Smooth muscle cell of trachea (primary cell): ENCODE data around the gene LEUTX. TPM values are rescaled to one million over a fixed set of nuclear protein-coding genes. Genes with fewer than 3 reads are reported as not detected.

Experiments used
- total RNA-seq: library from RNA; depleted of rRNA; stranded (reverse); fragments of >200 nt; gene quantifications from 2 replicates; pipeline ENCODE4 v1.2.1, GENCODE V29; 2014

The LEUTX gene
- total RNA-seq, result not detected in 2 replicates

GRCh38 chr19:39778763-39779162 lies at the start of gene LEUTX:
LEUTX (plus strand) TSS chr19:39778854; CDS start chr19:39778921, 67 bp downstream.

GRCh38 chr19:39737891-39738290 lies 40.8 kb upstream of the LEUTX start, which contains the start of gene CLC:
CLC (minus strand) TSS chr19:39738029; CDS start chr19:39737952, 77 bp downstream.

GRCh38 chr19:39833464-39834286 lies 55.0 kb downstream of the LEUTX start, which contains the start of gene DYRK1B:
DYRK1B (minus strand) TSS chr19:39834162; CDS start chr19:39831867, 2,295 bp downstream.

Other genes starting within 250 kb of the LEUTX start
- gene EID2B, start 246.0 kb upstream of the LEUTX start, total RNA-seq, result 2.6 and 3.3 TPM in 2 replicates
- gene EID2, start 238.7 kb upstream of the LEUTX start, total RNA-seq, result 10.8 and 15.2 TPM in 2 replicates
- gene LGALS13, start 176.3 kb upstream of the LEUTX start, total RNA-seq, result not detected in 2 replicates
- gene LGALS16, start 122.9 kb upstream of the LEUTX start, total RNA-seq, result not detected in 2 replicates
- gene LGALS14, start 74.4 kb upstream of the LEUTX start, total RNA-seq, result not detected in 2 replicates
- gene CLC, start 40.8 kb upstream of the LEUTX start, total RNA-seq, result not detected in 2 replicates
- 17.7 and 26.1 TPM in 2 replicates for gene DYRK1B, start 55.3 kb downstream of the LEUTX start, total RNA-seq
- gene FBL, start 67.5 kb downstream of the LEUTX start, total RNA-seq, result 67.5 and 204 TPM in 2 replicates
- gene FCGBP, start 155.8 kb downstream of the LEUTX start, total RNA-seq, result 1.2 and 1.5 TPM in 2 replicates
- 96.3 and 134 TPM in 2 replicates for gene PSMC4, start 192.3 kb downstream of the LEUTX start, total RNA-seq
- gene ZNF546, start 218.2 kb downstream of the LEUTX start, total RNA-seq, result 7.0 and 10.6 TPM in 2 replicates